ENCODE measurements around the gene ADAM12. TPM values are rescaled to one million over a fixed set of nuclear protein-coding genes. Genes with fewer than 3 reads are reported as not detected.

Gene ADAM12
- total RNA-seq, 1 experiment from 2014 or later = not detected

- Histone ChIP-seq H3K79me2 (ENCODE audit: insufficient read depth, low read length) (no peaks in the 10 kb centered on the region), H3K9ac (ENCODE audit: low read length) (no peak overlapping the region), H3K9me2 (ENCODE audit: insufficient read depth) (no peaks in the 10 kb centered on the region), H3K4me3 (replicated peaks in 1 of 2; ENCODE audit: low read depth in 1 of 2, low read length in 2 of 2) (no peak overlapping the region), H3K36me3 (ENCODE audit: control insufficient read depth in 1 of 2, insufficient read depth in 2 of 2, low read length in 2 of 2) (no peaks in the 10 kb centered on the region), H3K27ac (ENCODE audit: low read depth, low read length) (no peak overlapping the region), H4K20me1 (ENCODE audit: insufficient read depth) (no peaks in the 10 kb centered on the region), H2AFZ (ENCODE audit: low read depth, low read length, poor library complexity, severe bottlenecking) (no peak overlapping the region), H3K4me1 (ENCODE audit: control insufficient read depth in 1 of 2, insufficient read depth in 2 of 2, low read length in 2 of 2) (no peaks in the 10 kb centered on the region), H3K27me3 (ENCODE audit: insufficient read depth, low read length) (peaks cover 55% of the 10 kb centered on the region), H3K4me2 (ENCODE audit: low read length) (no peak overlapping the region), H3K9me3 (ENCODE audit: control insufficient read depth in 1 of 2, insufficient read depth in 1 of 2, low read depth in 1 of 2, low read length in 2 of 2) (no peaks in the 10 kb centered on the region)
- CTCF ChIA-PET = interaction anchor here (1.3 to 1.6 kb wide), 2 partner anchors 115 to 121 kb away, joined by 4 to 5 read pairs; no protein-coding TSS in a partner anchor
- no peak for DNase-seq (ENCODE audit: low read depth, low spot score)
- RAD21 ChIA-PET (ENCODE audit: low non-redundant PET in 1 of 2, low total read pairs in 2 of 2, uncharacterized antibody in 2 of 2, unreplicated experiment in 2 of 2) = no interaction called here
- intact Hi-C loops (cut with micrococcal nuclease) = loop anchor here (5.0 kb wide), 2 partner anchors 115 to 230 kb away; no protein-coding TSS in a partner anchor
- POLR2A ChIA-PET = no interaction called here
- no TSS peak for BruUV-seq (replicated peaks)
- ATAC-seq = peak; percentile 73
- TF ChIP-seq TCF7L2 (IDR thresholded peaks at IDR 0.05; ENCODE audit: borderline replicate concordance, extremely low read depth, insufficient read depth, insufficient read length) (no peak), RAD21 (IDR thresholded peaks at IDR 0.05; ENCODE audit: low read depth) (peak; percentile 40; the same call in 1 of the 2 replicates), CTCF (IDR thresholded peaks at IDR 0.05 in 2 of 3, conservative IDR thresholded peaks at IDR 0.05 in 1 of 3; ENCODE audit: borderline replicate concordance in 1 of 3, insufficient read depth in 1 of 3, low read depth in 2 of 3, low read length in 2 of 3) (peak; percentile 16 to 55 (median 52); a peak in 5 of 6 replicates), EGR1 (IDR thresholded peaks at IDR 0.05; ENCODE audit: low read depth) (no peak), SIN3A (IDR thresholded peaks at IDR 0.05; ENCODE audit: low read depth) (no peak)
These were observed 290.6 kb downstream of the ADAM12 start for GRCh38 chr10:126097558-126098225.

- CTCF ChIA-PET = no interaction called here
- H3K4me3 ChIP-seq (replicated peaks in 1 of 2; ENCODE audit: low read depth in 1 of 2, low read length in 2 of 2) = no peak overlapping the region
- H3K27me3 ChIP-seq (ENCODE audit: insufficient read depth, low read length) = peaks cover 32% of the 10 kb centered on the region; the same call in 1 of the 2 replicates
- H3K4me2 ChIP-seq (ENCODE audit: low read length) = no peak overlapping the region
- DNase-seq (ENCODE audit: low read depth, low spot score) = no peak
- H3K79me2 ChIP-seq (ENCODE audit: insufficient read depth, low read length) = no peaks in the 10 kb centered on the region
- no peaks in the 10 kb centered on the region for H3K36me3 ChIP-seq (ENCODE audit: control insufficient read depth in 1 of 2, insufficient read depth in 2 of 2, low read length in 2 of 2)
- no peaks in the 10 kb centered on the region; a peak in 1 of 4 replicates for H3K4me1 ChIP-seq (ENCODE audit: control insufficient read depth in 1 of 2, insufficient read depth in 2 of 2, low read length in 2 of 2)
- H3K9me3 ChIP-seq (ENCODE audit: control insufficient read depth in 1 of 2, insufficient read depth in 1 of 2, low read depth in 1 of 2, low read length in 2 of 2) = no peaks in the 10 kb centered on the region
- RAD21 ChIA-PET (ENCODE audit: low non-redundant PET in 1 of 2, low total read pairs in 2 of 2, uncharacterized antibody in 2 of 2, unreplicated experiment in 2 of 2) = no interaction called here
- no peaks in the 10 kb centered on the region for H3K9me2 ChIP-seq (ENCODE audit: insufficient read depth)
- H3K9ac ChIP-seq (ENCODE audit: low read length) = no peak overlapping the region
- intact Hi-C loops (cut with micrococcal nuclease) = no loop called here
- no peak overlapping the region for H3K27ac ChIP-seq (ENCODE audit: low read depth, low read length)
- no peaks in the 10 kb centered on the region for H4K20me1 ChIP-seq (ENCODE audit: insufficient read depth)
- POLR2A ChIA-PET = no interaction called here
- no peak overlapping the region for H2AFZ ChIP-seq (ENCODE audit: low read depth, low read length, poor library complexity, severe bottlenecking)
- no TSS peak for BruUV-seq (replicated peaks)
- ATAC-seq = no peak
- no peak for TF ChIP-seq RAD21 (IDR thresholded peaks at IDR 0.05; ENCODE audit: low read depth)
- no peak for TF ChIP-seq SIN3A (IDR thresholded peaks at IDR 0.05; ENCODE audit: low read depth)
- no peak for TF ChIP-seq EZH2phosphoT487 (IDR thresholded peaks at IDR 0.05; ENCODE audit: borderline replicate concordance)
- no peak for TF ChIP-seq POLR2AphosphoS5 (IDR thresholded peaks at IDR 0.05; ENCODE audit: low read depth, low read length)
- no peak for TF ChIP-seq ZFX (IDR thresholded peaks at IDR 0.05)
- no peak for TF ChIP-seq ELF1 (IDR thresholded peaks at IDR 0.05; ENCODE audit: borderline replicate concordance, low read depth)
- TF ChIP-seq MAX (IDR thresholded peaks at IDR 0.05) = no peak
- no peak for TF ChIP-seq ZNF274 (IDR thresholded peaks at IDR 0.05; ENCODE audit: low read depth, low read length)
- TF ChIP-seq EZH2 (IDR thresholded peaks at IDR 0.05) = no peak
- TF ChIP-seq TCF7L2 (IDR thresholded peaks at IDR 0.05; ENCODE audit: borderline replicate concordance, extremely low read depth, insufficient read depth, insufficient read length) = no peak
- TF ChIP-seq CEBPB (IDR thresholded peaks at IDR 0.05; ENCODE audit: low read depth) = no peak
- TF ChIP-seq YY1 (IDR thresholded peaks at IDR 0.05; ENCODE audit: extremely low read depth, insufficient replicate concordance, low read depth, low read length) = no peak
- no peak for TF ChIP-seq CBX3 (IDR thresholded peaks at IDR 0.05; ENCODE audit: low read depth)
- TF ChIP-seq CTCF (IDR thresholded peaks at IDR 0.05 in 2 of 3, conservative IDR thresholded peaks at IDR 0.05 in 1 of 3; ENCODE audit: borderline replicate concordance in 1 of 3, insufficient read depth in 1 of 3, low read depth in 2 of 3, low read length in 2 of 3) = no peak
These were observed 293.7 kb downstream of the ADAM12 start for GRCh38 chr10:126094537-126094936.
